Keratinocyte (primary cell): ENCODE results near the gene ERC1. TPM values are rescaled to one million over a fixed set of nuclear protein-coding genes. Genes with fewer than 3 reads are reported as not detected.

Experiments
- DNase-seq: peaks from one replicate; pipeline ENCODE4 v3.0.0-alpha.2; 2011; ENCODE audit warnings: low read depth, missing footprints, low spot score
- FAIRE-seq: peaks from 2 replicates; lab custom pipeline; 2011; peaks lifted over from hg19 to GRCh38; lab: Jason Lieb, UNC
- H2AFZ ChIP-seq: 2 replicates; pipeline ENCODE4 v1.6.0; 2012; ENCODE audit warnings: low read length, control low read depth, inconsistent platforms; ENCODE audit not compliant: control insufficient read depth
- H3K27ac ChIP-seq: 2 replicates; pipeline ENCODE4 v1.5.1; 2011; ENCODE audit warnings: low read length; ENCODE audit not compliant: control insufficient read depth, insufficient read depth
- H3K27me3 ChIP-seq: 3 replicates; pipeline ENCODE4 v1.6.0; 2011; ENCODE audit warnings: low read length; ENCODE audit not compliant: control insufficient read depth, insufficient read depth; ENCODE audit errors: extremely low read depth
- H3K36me3 ChIP-seq, 2 experiments: 2 replicates in 1 of 2; 3 replicates in 1 of 2; pipeline ENCODE4 v1.5.1; 2011; ENCODE audit warnings: low read length in 2 of 2, mild to moderate bottlenecking in 1 of 2; ENCODE audit not compliant: control insufficient read depth in 2 of 2, insufficient read depth in 2 of 2; ENCODE audit errors: extremely low read depth in 1 of 2
- H3K4me1 ChIP-seq: 3 replicates; pipeline ENCODE4 v1.5.1; 2011; ENCODE audit warnings: low read length; ENCODE audit not compliant: control insufficient read depth, insufficient read depth; ENCODE audit errors: extremely low read depth
- H3K4me2 ChIP-seq: 3 replicates; pipeline ENCODE4 v1.6.0; 2011; ENCODE audit warnings: low read depth, low read length; ENCODE audit not compliant: control insufficient read depth, insufficient read depth; ENCODE audit errors: extremely low read depth
- H3K4me3 ChIP-seq, 3 experiments: fragments of 200-600 bp in 1 of 3; sonication (generic) in 1 of 3; 2 replicates in 2 of 3; 3 replicates in 1 of 3; pipeline ENCODE4 v1.5.1; 2011 to 2016; ENCODE audit warnings: low read length in 3 of 3, mild to moderate bottlenecking in 3 of 3, control low read depth in 2 of 3, inconsistent platforms in 1 of 3, low read depth in 1 of 3, mixed read lengths in 1 of 3, mixed run types in 1 of 3, moderate library complexity in 1 of 3; ENCODE audit not compliant: control insufficient read depth in 2 of 3, insufficient read depth in 2 of 3; ENCODE audit errors: extremely low read depth in 1 of 3
- H3K79me2 ChIP-seq: 2 replicates; pipeline ENCODE4 v1.6.0; 2012; ENCODE audit warnings: low read length; ENCODE audit not compliant: control insufficient read depth, insufficient read depth
- H3K9ac ChIP-seq: 3 replicates; pipeline ENCODE4 v1.6.0; 2011; ENCODE audit warnings: low read length; ENCODE audit not compliant: control insufficient read depth, insufficient read depth; ENCODE audit errors: extremely low read depth
- H3K9me1 ChIP-seq: 3 replicates; pipeline ENCODE4 v1.6.0; 2011; ENCODE audit warnings: low read length; ENCODE audit not compliant: control insufficient read depth, insufficient read depth; ENCODE audit errors: extremely low read depth
- H3K9me3 ChIP-seq: 2 replicates; pipeline ENCODE4 v1.5.1; 2012; ENCODE audit warnings: low read depth, low read length; ENCODE audit not compliant: control insufficient read depth
- H4K20me1 ChIP-seq: 3 replicates; pipeline ENCODE4 v1.6.0; 2011; ENCODE audit warnings: low read length; ENCODE audit not compliant: control insufficient read depth, insufficient read depth; ENCODE audit errors: extremely low read depth
- CTCF ChIP-seq, 3 experiments: IDR thresholded peaks in 1 of 3; conservative IDR thresholded peaks in 1 of 3; optimal IDR thresholded peaks in 1 of 3; 2 replicates in 2 of 3; 3 replicates in 1 of 3; pipeline versions ENCODE3 to v1.5.1; 2011; ENCODE audit warnings: low read length in 3 of 3, mild to moderate bottlenecking in 3 of 3, moderate library complexity in 2 of 3, control low read depth in 1 of 3, inconsistent platforms in 1 of 3; ENCODE audit not compliant: insufficient read depth in 2 of 3; ENCODE audit errors: extremely low read depth in 1 of 3
- EZH2 ChIP-seq: IDR thresholded peaks from one replicate; pipeline ENCODE4 v1.6.1; 2012; ENCODE audit warnings: inconsistent platforms, mild to moderate bottlenecking, low read length, moderate library complexity
- dilution Hi-C: fragments of 300-500 bp; cut with MboI; formaldehyde crosslinking; loops from one replicate; pipeline ENCODE4 v1.7.0; 2020; ENCODE audit warnings: low sequenced_read_pairs; ENCODE audit not compliant: extremely low pct_ligation_motif_present
- polyA plus RNA-seq, 5 experiments: library from polyadenylated mRNA; depleted of rRNA in 3 of 5; stranded (reverse) in 3 of 5; stranded (forward) in 1 of 5; unstranded in 1 of 5; fragments of >200 nt; gene quantifications; 1 replicate in 1 of 5; 2 replicates in 3 of 5; 3 replicates in 1 of 5; pipeline versions ENCODE4 v1.2.1 to v1.2.3, GENCODE V29; 2011 to 2012; ENCODE audit warnings: missing spikeins in 2 of 5, low read depth in 1 of 5, low replicate concordance in 1 of 5

Gene ERC1
- polyA plus RNA-seq, 1 donor (not counting 4 experiments of a cell fraction or from before 2014, with no cell fraction given): 16.1 TPM

GRCh38 chr12:1330477-1330827 lies 339.4 kb downstream of the ERC1 start:
- Histone ChIP-seq H3K9me3 (no peaks in the 10 kb centered on the region), H3K27me3 (no peaks in the 10 kb centered on the region), H4K20me1 (no peaks in the 10 kb centered on the region), H3K9ac (no peak overlapping the region), H3K36me3 (no peaks in the 10 kb centered on the region), H3K4me2 (no peak overlapping the region), H3K79me2 (peaks cover 3% of the 10 kb centered on the region), H3K27ac (no peak overlapping the region), H3K4me3 (no peak overlapping the region), H2AFZ (no peak overlapping the region), H3K4me1 (peaks cover 15% of the 10 kb centered on the region), H3K9me1 (no peaks in the 10 kb centered on the region)
- TF ChIP-seq CTCF (optimal IDR thresholded peaks at IDR 0.05 in 1 of 3, IDR thresholded peaks at IDR 0.05 in 1 of 3, conservative IDR thresholded peaks at IDR 0.05 in 1 of 3; ENCODE audit: extremely low read depth in 1 of 3, insufficient read depth in 2 of 3, low read length in 3 of 3) (no peak), EZH2 (no peak)
- no peak for FAIRE-seq
- dilution Hi-C loops: no loop called here
- DNase-seq: no peak

- H3K4me3 ChIP-seq: no peak overlapping the region
- TF ChIP-seq EZH2: no peak
- no peak for TF ChIP-seq CTCF (optimal IDR thresholded peaks at IDR 0.05 in 1 of 3, IDR thresholded peaks at IDR 0.05 in 1 of 3, conservative IDR thresholded peaks at IDR 0.05 in 1 of 3; ENCODE audit: extremely low read depth in 1 of 3, insufficient read depth in 2 of 3, low read length in 3 of 3)
- no peaks in the 10 kb centered on the region for H3K9me1 ChIP-seq
- no peaks in the 10 kb centered on the region for H3K36me3 ChIP-seq
- no peaks in the 10 kb centered on the region for H4K20me1 ChIP-seq
- H3K4me1 ChIP-seq: peaks cover 15% of the 10 kb centered on the region
- H2AFZ ChIP-seq: no peak overlapping the region
- H3K27ac ChIP-seq: no peak overlapping the region
- peak; percentile 65 for FAIRE-seq
- H3K9ac ChIP-seq: no peak overlapping the region
- peak overlapping the region; percentile 43 for H3K4me2 ChIP-seq
- peaks cover 5% of the 10 kb centered on the region for H3K79me2 ChIP-seq
- peak; percentile 42 for DNase-seq
- no peaks in the 10 kb centered on the region for H3K9me3 ChIP-seq
- dilution Hi-C loops: no loop called here
- H3K27me3 ChIP-seq: no peaks in the 10 kb centered on the region
Observed at GRCh38 chr12:1332327-1332726, 341.3 kb downstream of the ERC1 start.
